IMR-90 (cell line): Measurements from ENCODE around the gene ST6GALNAC4. TPM values are rescaled to one million over a fixed set of nuclear protein-coding genes. Genes with fewer than 3 reads are reported as not detected.

Experiments
- ATAC-seq: fragments of 200-7000 bp; cut with Tn5 transposase; 2 replicates; pipeline ENCODE4 v1.9.1; 2020; ENCODE audit warnings: low read depth, mild to moderate bottlenecking, moderate library complexity
- BruUV-seq: library from RNA; stranded (reverse); fragments of 400-500 nt; replicated peaks from 2 replicates; lab custom pipeline; 2021; lab: Mats Ljungman, UMichigan
- CTCF ChIA-PET: fragments of 300-600 bp; formaldehyde crosslinking; extraction: SDS; loops from one replicate; lab custom pipeline; 2021; ENCODE audit warnings: antibody characterized with exemption; lab: Yijun Ruan, JAX
- POLR2A ChIA-PET: fragments of 300-600 bp; sonication (Branson Sonifier 250); formaldehyde crosslinking; loops from one replicate; lab custom pipeline; 2022; ENCODE audit warnings: antibody characterized with exemption; ENCODE audit not compliant: unreplicated experiment; lab: Charles Lee
- DNase-seq: peaks from one replicate; pipeline ENCODE4 v3.0.0; 2013
- H2AFZ ChIP-seq: replicated peaks from 2 replicates; pipeline ENCODE3; 2013; ENCODE audit warnings: low read length, mild to moderate bottlenecking; ENCODE audit not compliant: poor library complexity
- H2AK5ac ChIP-seq: 2 replicates; pipeline ENCODE4 v1.6.1; 2013; ENCODE audit warnings: low read depth, low read length, inconsistent platforms
- H2AK9ac ChIP-seq: replicated peaks from 2 replicates; pipeline ENCODE3; 2013; ENCODE audit warnings: mild to moderate bottlenecking, low read depth, low read length, moderate library complexity; ENCODE audit not compliant: poor library complexity
- H2BK120ac ChIP-seq: 2 replicates; pipeline ENCODE4 v1.6.1; 2013; ENCODE audit warnings: low read depth, low read length, inconsistent platforms
- H2BK15ac ChIP-seq: 3 replicates; pipeline ENCODE4 v1.6.1; 2013; ENCODE audit warnings: low read depth, low read length, inconsistent platforms
- H2BK20ac ChIP-seq: 2 replicates; pipeline ENCODE4 v1.6.1; 2013; ENCODE audit warnings: low read depth, mild to moderate bottlenecking, inconsistent platforms, low read length, moderate library complexity
- H2BK5ac ChIP-seq: 2 replicates; pipeline ENCODE4 v1.6.1; 2013; ENCODE audit warnings: mild to moderate bottlenecking, low read depth, low read length, inconsistent platforms; ENCODE audit not compliant: poor library complexity, severe bottlenecking
- H3K14ac ChIP-seq: replicated peaks from 2 replicates; pipeline ENCODE4 v1.6.1; 2013; ENCODE audit warnings: low read depth, low read length, inconsistent platforms
- H3K18ac ChIP-seq: 2 replicates; pipeline ENCODE4 v1.6.1; 2013; ENCODE audit warnings: low read depth, low read length, control low read depth
- H3K23ac ChIP-seq: 2 replicates; pipeline ENCODE4 v1.6.1; 2013; ENCODE audit warnings: low read depth, low read length, inconsistent platforms
- H3K27ac ChIP-seq: 2 replicates; pipeline ENCODE4 v1.5.1; 2013; ENCODE audit warnings: mild to moderate bottlenecking, control low read depth, low read length; ENCODE audit not compliant: insufficient read depth
- H3K27me3 ChIP-seq: 2 replicates; pipeline ENCODE4 v1.6.1; 2013; ENCODE audit warnings: low read length; ENCODE audit not compliant: control insufficient read depth, insufficient read depth
- H3K36me3 ChIP-seq: 2 replicates; pipeline ENCODE4 v1.6.1; 2013; ENCODE audit warnings: low read length, mixed read lengths; ENCODE audit not compliant: control insufficient read depth, insufficient read depth
- H3K4ac ChIP-seq: 2 replicates; pipeline ENCODE4 v1.6.1; 2013; ENCODE audit warnings: low read depth, low read length, inconsistent platforms
- H3K4me1 ChIP-seq: 2 replicates; pipeline ENCODE4 v1.6.1; 2013; ENCODE audit warnings: low read length, mixed read lengths; ENCODE audit not compliant: control insufficient read depth, insufficient read depth
- H3K4me2 ChIP-seq: 2 replicates; pipeline ENCODE4 v1.6.1; 2013; ENCODE audit warnings: low read depth, mild to moderate bottlenecking, control low read depth, low read length, moderate library complexity
- H3K4me3 ChIP-seq: 2 replicates; pipeline ENCODE4 v1.5.1; 2013; ENCODE audit warnings: low read depth, mild to moderate bottlenecking, control low read depth, low read length, moderate library complexity; ENCODE audit not compliant: insufficient read depth
- H3K56ac ChIP-seq: 2 replicates; pipeline ENCODE4 v1.6.1; 2013; ENCODE audit warnings: low read length, inconsistent platforms; ENCODE audit not compliant: insufficient read depth; ENCODE audit errors: extremely low read depth
- H3K79me1 ChIP-seq, 2 experiments: 2 replicates each; pipeline ENCODE4 v1.6.1; 2013; ENCODE audit warnings: low read length in 2 of 2, inconsistent platforms in 1 of 2, low read depth in 1 of 2
- H3K9ac ChIP-seq: 2 replicates; pipeline ENCODE4 v1.6.1; 2013; ENCODE audit warnings: low read depth, low read length, control low read depth
- H3K9me1 ChIP-seq: 2 replicates; pipeline ENCODE4 v1.6.1; 2013; ENCODE audit warnings: low read length, inconsistent platforms; ENCODE audit not compliant: insufficient read depth
- H3K9me3 ChIP-seq: 2 replicates; pipeline ENCODE4 v1.6.1; 2013; ENCODE audit warnings: low read length; ENCODE audit not compliant: control insufficient read depth, insufficient read depth
- H4K20me1 ChIP-seq: 2 replicates; pipeline ENCODE4 v1.6.1; 2013; ENCODE audit warnings: low read length, inconsistent platforms; ENCODE audit not compliant: insufficient read depth
- H4K5ac ChIP-seq: 2 replicates; pipeline ENCODE4 v1.6.1; 2013; ENCODE audit warnings: mild to moderate bottlenecking, low read depth, low read length, control low read depth
- H4K8ac ChIP-seq, 2 experiments: 2 replicates each; pipeline ENCODE4 v1.6.1; 2013; ENCODE audit warnings: low read depth in 2 of 2, low read length in 2 of 2, control low read depth in 1 of 2, inconsistent platforms in 1 of 2
- H4K91ac ChIP-seq: 2 replicates; pipeline ENCODE4 v1.6.1; 2013; ENCODE audit warnings: low read depth, low read length, inconsistent platforms; ENCODE audit not compliant: insufficient read depth
- BHLHE40 ChIP-seq: fragments of 150-350 bp; IDR thresholded peaks from 2 replicates; pipeline ENCODE4 v1.6.1; 2016; ENCODE audit warnings: mild to moderate bottlenecking, low read depth, low read length
- CEBPB ChIP-seq: IDR thresholded peaks from 2 replicates; pipeline ENCODE4 v1.6.1; 2012; ENCODE audit warnings: low read depth, low read length, improper control_type of control experiment
- CHD1 ChIP-seq: IDR thresholded peaks from 2 replicates; pipeline ENCODE4 v1.6.1; 2012; ENCODE audit warnings: low read depth, low read length, improper control_type of control experiment
- CTCF ChIP-seq: conservative IDR thresholded peaks from 2 replicates; pipeline ENCODE4 v1.5.1; 2012; ENCODE audit warnings: mild to moderate bottlenecking, low read depth, low read length, improper control_type of control experiment
- ELK1 ChIP-seq: fragments of 150-350 bp; IDR thresholded peaks from 2 replicates; pipeline ENCODE4 v1.6.1; 2016; ENCODE audit warnings: low read depth, mild to moderate bottlenecking, low read length, moderate library complexity, borderline replicate concordance
- FOS ChIP-seq: fragments of 150-350 bp; IDR thresholded peaks from 2 replicates; pipeline ENCODE4 v1.6.1; 2016; ENCODE audit warnings: low read depth, low read length
- MAFK ChIP-seq: IDR thresholded peaks from 2 replicates; pipeline ENCODE4 v1.6.1; 2012; ENCODE audit warnings: low read depth, low read length, improper control_type of control experiment
- MXI1 ChIP-seq: IDR thresholded peaks from 2 replicates; pipeline ENCODE4 v1.6.1; 2012; ENCODE audit warnings: low read depth, mild to moderate bottlenecking, low read length, moderate library complexity, borderline replicate concordance
- NFE2L2 ChIP-seq: fragments of 150-350 bp; IDR thresholded peaks from 2 replicates; pipeline ENCODE4 v1.6.1; 2016; ENCODE audit warnings: low read depth, mild to moderate bottlenecking, low read length
- POLR2A ChIP-seq: IDR thresholded peaks from 2 replicates; pipeline ENCODE4 v1.6.1; 2012; ENCODE audit warnings: mild to moderate bottlenecking, low read depth, low read length
- RAD21 ChIP-seq: IDR thresholded peaks from 2 replicates; pipeline ENCODE4 v1.6.1; 2012; ENCODE audit warnings: low read length, improper control_type of control experiment
- RCOR1 ChIP-seq: IDR thresholded peaks from 2 replicates; pipeline ENCODE4 v1.6.1; 2012; ENCODE audit warnings: mild to moderate bottlenecking, low read length, improper control_type of control experiment; ENCODE audit not compliant: insufficient replicate concordance
- SMC3 ChIP-seq: fragments of 150-350 bp; IDR thresholded peaks from 2 replicates; pipeline ENCODE4 v1.6.1; 2016; ENCODE audit warnings: low read depth, mild to moderate bottlenecking, antibody characterized with exemption, low read length, moderate library complexity
- USF2 ChIP-seq: fragments of 150-350 bp; IDR thresholded peaks from 2 replicates; pipeline ENCODE4 v1.6.1; 2017; ENCODE audit warnings: mild to moderate bottlenecking, antibody characterized with exemption, low read length, low read depth
- WGBS, 2 experiments: methylation state at CpG; one replicate each; pipeline versions ENCODE4 v1.1.5 to v1.1.7; 2013; ENCODE audit warnings: missing lambda C conversion rate in 2 of 2; ENCODE audit not compliant: insufficient read length in 1 of 2; ENCODE audit errors: extremely low coverage in 2 of 2; 5-methylcytosine and 5-hydroxymethylcytosine counted together
- dilution Hi-C: fragments of 300-500 bp; cut with HindIII; formaldehyde crosslinking; loops from one replicate; pipeline ENCODE4 v1.14.3; 2018; ENCODE audit warnings: low sequenced_read_pairs; ENCODE audit not compliant: unreplicated experiment
- in situ Hi-C: fragments of 300-500 bp; cut with MboI; formaldehyde crosslinking; loops from 3 replicates; pipeline ENCODE4 v1.14.3; 2019; ENCODE audit warnings: low sequenced_read_pairs, inconsistent platforms, mixed read lengths
- intact Hi-C: fragments of 100-400 bp; cut with micrococcal nuclease; formaldehyde crosslinking; loops from 2 replicates; pipeline ENCODE4 v1.10.0; 2022
- polyA plus RNA-seq, 3 experiments: library from polyadenylated mRNA; depleted of rRNA; stranded (reverse); fragments of >200 nt; gene quantifications; 2 replicates each; pipeline ENCODE4 v1.2.3, GENCODE V29; 2012; ENCODE audit warnings: low replicate concordance in 1 of 3
- total RNA-seq: library from RNA; depleted of rRNA; stranded (reverse); fragments of >200 nt; gene quantifications from 2 replicates; pipeline ENCODE4 v1.2.3, GENCODE V29; 2012

ST6GALNAC4 gene
- total and polyA plus RNA-seq, 2 of the 4 experiments (the other 2 are of a cell fraction): 12.5 to 32.9 TPM

- no peaks in the 10 kb centered on the region for H3K79me1 ChIP-seq
- peak overlapping the region; percentile 8 for H2AFZ ChIP-seq
- in situ Hi-C loops: no loop called here
- TF ChIP-seq NFE2L2: no peak
- no peak for TF ChIP-seq USF2
- TF ChIP-seq POLR2A: no peak
- no peak for TF ChIP-seq SMC3
- no peak for TF ChIP-seq FOS
- no peak for TF ChIP-seq CTCF
- TF ChIP-seq RAD21: no peak
- TF ChIP-seq RCOR1: no peak
- no peak for TF ChIP-seq MAFK
- TF ChIP-seq BHLHE40: no peak
- TF ChIP-seq CHD1: no peak
- TF ChIP-seq CEBPB: no peak
- no peak for TF ChIP-seq ELK1
- no peak for TF ChIP-seq MXI1
These were observed 54.5 kb downstream of the ST6GALNAC4 start for GRCh38 chr9:127862075-127863011.

More at GRCh38 chr9:127862075-127863011, 54.5 kb downstream of the ST6GALNAC4 start:
- no peak overlapping the region for H4K91ac ChIP-seq
- H3K14ac ChIP-seq: no peak overlapping the region
- no peaks in the 10 kb centered on the region for H3K27me3 ChIP-seq
- no peak overlapping the region for H3K4me2 ChIP-seq
- H3K18ac ChIP-seq: no peak overlapping the region
- 78% methylated on average over 9 of the region's 29 CpGs; no CpG with 5 or more reads in 1 of the 2 experiments for WGBS, 2 experiments
- dilution Hi-C loops: no loop called here
- intact Hi-C loops: no loop called here
- DNase-seq (no peak), ATAC-seq (no peak; the same call in 1 of the 2 replicates)
- no peak overlapping the region for H2BK20ac ChIP-seq
- H3K4ac ChIP-seq: no peak overlapping the region
- no peak overlapping the region for H3K9ac ChIP-seq
- H3K9me1 ChIP-seq: peaks cover 5% of the 10 kb centered on the region; the same call in 1 of the 2 replicates
- peak overlapping the region; percentile 69 for H2AK9ac ChIP-seq
- H2BK5ac ChIP-seq: no peak overlapping the region
- H4K8ac ChIP-seq: peak overlapping the region in 1 of 2 experiments; percentile 47; a peak in 2 of 4 replicates
- no peaks in the 10 kb centered on the region for H3K9me3 ChIP-seq
- no peak overlapping the region for H2BK15ac ChIP-seq
- no peaks in the 10 kb centered on the region for H3K4me1 ChIP-seq
- H4K5ac ChIP-seq: no peak overlapping the region; the same call in 1 of the 2 replicates
- H3K56ac ChIP-seq: no peak overlapping the region
- ChIA-PET CTCF (no interaction called here), POLR2A (no interaction called here)
- H3K27ac ChIP-seq: no peak overlapping the region
- H2AK5ac ChIP-seq: no peak overlapping the region
- no peak overlapping the region for H3K23ac ChIP-seq
- no peak overlapping the region for H3K4me3 ChIP-seq
- H2BK120ac ChIP-seq: no peak overlapping the region
- peaks cover 1% of the 10 kb centered on the region for H3K36me3 ChIP-seq
- no peaks in the 10 kb centered on the region for H4K20me1 ChIP-seq
- BruUV-seq: no TSS peak
